K562 (cell line): ENCODE measurements around the gene RIOK3. TPM values are rescaled to one million over a fixed set of nuclear protein-coding genes. Genes with fewer than 3 reads are reported as not detected.

Experiments
- BACH1 ChIP-seq: fragments of 200-800 bp; sonication (Bioruptor generic); IDR thresholded peaks from 2 replicates; pipeline ENCODE4 v1.6.1; 2016; ENCODE audit warnings: missing genetic modification characterization, missing compliant biosample characterization
- HLTF ChIP-seq: fragments of 450-650 bp; IDR thresholded peaks from 2 replicates; pipeline ENCODE4 v1.6.1; 2016
- KAT8 ChIP-seq: fragments of 450-650 bp; IDR thresholded peaks from 2 replicates; pipeline ENCODE4 v1.6.1; 2016; ENCODE audit warnings: low read depth, mild to moderate bottlenecking
- NFXL1 ChIP-seq: fragments of 450-650 bp; formaldehyde crosslinking; IDR thresholded peaks from 2 replicates; pipeline ENCODE4 v1.4.0; 2021; ENCODE audit warnings: mild to moderate bottlenecking
- PRMT5 ChIP-seq: sonication (generic); formaldehyde crosslinking; IDR thresholded peaks from 2 replicates; pipeline ENCODE4 v1.5.0; 2020; ENCODE audit warnings: missing genetic modification reagents
- SP2 ChIP-seq: IDR thresholded peaks from 2 replicates; pipeline ENCODE4 v1.6.1; 2011; ENCODE audit warnings: mild to moderate bottlenecking, low read depth, low read length, moderate library complexity; ENCODE audit not compliant: poor library complexity, severe bottlenecking; ENCODE audit errors: extremely low read depth
- STAT6 ChIP-seq: sonication (generic); formaldehyde crosslinking; IDR thresholded peaks from 2 replicates; pipeline ENCODE4 v1.8.1; 2023; ENCODE audit warnings: mild to moderate bottlenecking, missing genetic modification reagents
- U2AF2 ChIP-seq: fragments of 200-400 bp; formaldehyde crosslinking; optimal IDR thresholded peaks from 2 replicates; pipeline ENCODE3; 2017; ENCODE audit warnings: low read depth, mild to moderate bottlenecking, low read length
- ZNF445 ChIP-seq: fragments of 250-450 bp; sonication (Bioruptor Pico); IDR thresholded peaks from 2 replicates; pipeline ENCODE4 v1.4.0; 2020; ENCODE audit warnings: low read depth, mild to moderate bottlenecking, moderate library complexity
- polyA plus RNA-seq, 8 experiments: library from polyadenylated mRNA; depleted of rRNA in 4 of 8; stranded (reverse) in 5 of 8; unstranded in 3 of 8; fragments of >200 nt; fragmentation: Nextera tagmentation in 2 of 8; fragmentation: Illumina TruSeq in 1 of 8; extraction: Ambion mirVana in 2 of 8; extraction: Trizol in 1 of 8; gene quantifications; 2 replicates each; pipeline versions ENCODE4 v1.2.1 to v1.2.3, GENCODE V29; 2011 to 2014; ENCODE audit warnings: inconsistent platforms in 1 of 8, missing spikeins in 1 of 8
- total RNA-seq, 7 experiments: library from RNA; depleted of rRNA in 6 of 7; stranded (reverse); fragments of >200 nt in 6 of 7; fragmentation: Illumina TruSeq in 2 of 7; extraction: Trizol in 2 of 7; gene quantifications; 2 replicates each; pipeline versions ENCODE4 v1.2.1 to v1.2.3, GENCODE V29; 2011 to 2021; ENCODE audit warnings: low replicate concordance in 1 of 7
- TF ChIP-seq, protein P1 (sequence below), 2 experiments: fragments of 450-650 bp in 1 of 2; sonication (generic) in 1 of 2; formaldehyde crosslinking in 1 of 2; IDR thresholded peaks in 1 of 2; conservative IDR thresholded peaks in 1 of 2; 2 replicates each; pipeline versions ENCODE4 v1.6.1 to v1.8.1; 2016 to 2023; ENCODE audit warnings: mild to moderate bottlenecking in 2 of 2, moderate library complexity in 2 of 2, inconsistent platforms in 1 of 2, missing genetic modification reagents in 1 of 2

The RIOK3 gene
- total and polyA plus RNA-seq, 9 of the 15 experiments (the other 6 are each of a cell fraction or from before 2014, with no cell fraction given): 21.4 to 89.5 (median 62.9) TPM

- TF ChIP-seq KAT8: no peak
- TF ChIP-seq BACH1 (tag): no peak
- no peak for TF ChIP-seq ZNF445 (CRISPR knock-in tag)
- TF ChIP-seq NFXL1 (CRISPR knock-in tag): no peak
- TF ChIP-seq, protein P1, sequence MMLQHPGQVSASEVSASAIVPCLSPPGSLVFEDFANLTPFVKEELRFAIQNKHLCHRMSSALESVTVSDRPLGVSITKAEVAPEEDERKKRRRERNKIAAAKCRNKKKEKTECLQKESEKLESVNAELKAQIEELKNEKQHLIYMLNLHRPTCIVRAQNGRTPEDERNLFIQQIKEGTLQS (IDR thresholded peaks at IDR 0.05): no peak
- TF ChIP-seq, protein P1 (CRISPR knock-in tag; conservative IDR thresholded peaks at IDR 0.05): no peak
- TF ChIP-seq STAT6 (CRISPR knock-in tag): no peak
- TF ChIP-seq U2AF2: no peak
- TF ChIP-seq SP2: no peak
- no peak for TF ChIP-seq PRMT5 (CRISPR knock-in tag)
- TF ChIP-seq HLTF: no peak
Observed at GRCh38 chr18:23526501-23527063, 73.5 kb downstream of the RIOK3 start (continued).
